Panc1 (cell line): Measurements from ENCODE around the gene AGTPBP1.

ENCODE experiments used
- POLR2AphosphoS5 ChIP-seq: IDR thresholded peaks from 2 replicates; pipeline ENCODE4 v1.6.1; 2012; ENCODE audit warnings: mild to moderate bottlenecking, low read depth, low read length, moderate library complexity
- TF ChIP-seq, protein P1 (sequence below): fragments of 450-650 bp; IDR thresholded peaks from 2 replicates; pipeline ENCODE4 v1.5.1; 2017; ENCODE audit warnings: mild to moderate bottlenecking
- TF ChIP-seq, protein P2 (sequence below), 2 experiments: IDR thresholded peaks; 2 replicates each; pipeline ENCODE4 v1.6.1; 2011 to 2012; ENCODE audit warnings: low read depth in 2 of 2, control low read depth in 1 of 2, low read length in 1 of 2, mild to moderate bottlenecking in 1 of 2, moderate library complexity in 1 of 2; ENCODE audit not compliant: insufficient read depth in 1 of 2

DNA sequence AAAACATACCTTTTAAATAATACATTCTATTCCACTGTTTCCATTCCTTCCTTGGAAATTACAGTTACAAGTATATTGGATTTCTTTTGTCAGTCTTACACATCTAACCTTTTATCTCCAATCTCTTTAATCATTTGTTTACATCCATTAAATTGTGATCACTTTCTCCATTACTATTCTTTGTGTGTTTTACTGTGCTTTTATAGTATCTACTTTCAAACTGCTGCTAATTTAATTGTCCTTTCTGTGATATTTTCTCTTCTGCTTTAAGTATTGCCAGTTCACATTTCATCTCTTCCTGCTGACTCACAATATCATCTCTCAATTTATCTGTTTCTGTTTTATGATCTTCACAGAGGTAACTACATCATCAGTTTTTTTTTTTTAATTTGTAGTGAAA is 39.6 kb downstream of the AGTPBP1 start:
- TF ChIP-seq POLR2AphosphoS5: no peak
- TF ChIP-seq, protein P1, sequence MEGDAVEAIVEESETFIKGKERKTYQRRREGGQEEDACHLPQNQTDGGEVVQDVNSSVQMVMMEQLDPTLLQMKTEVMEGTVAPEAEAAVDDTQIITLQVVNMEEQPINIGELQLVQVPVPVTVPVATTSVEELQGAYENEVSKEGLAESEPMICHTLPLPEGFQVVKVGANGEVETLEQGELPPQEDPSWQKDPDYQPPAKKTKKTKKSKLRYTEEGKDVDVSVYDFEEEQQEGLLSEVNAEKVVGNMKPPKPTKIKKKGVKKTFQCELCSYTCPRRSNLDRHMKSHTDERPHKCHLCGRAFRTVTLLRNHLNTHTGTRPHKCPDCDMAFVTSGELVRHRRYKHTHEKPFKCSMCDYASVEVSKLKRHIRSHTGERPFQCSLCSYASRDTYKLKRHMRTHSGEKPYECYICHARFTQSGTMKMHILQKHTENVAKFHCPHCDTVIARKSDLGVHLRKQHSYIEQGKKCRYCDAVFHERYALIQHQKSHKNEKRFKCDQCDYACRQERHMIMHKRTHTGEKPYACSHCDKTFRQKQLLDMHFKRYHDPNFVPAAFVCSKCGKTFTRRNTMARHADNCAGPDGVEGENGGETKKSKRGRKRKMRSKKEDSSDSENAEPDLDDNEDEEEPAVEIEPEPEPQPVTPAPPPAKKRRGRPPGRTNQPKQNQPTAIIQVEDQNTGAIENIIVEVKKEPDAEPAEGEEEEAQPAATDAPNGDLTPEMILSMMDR: no peak
- TF ChIP-seq, protein P2, sequence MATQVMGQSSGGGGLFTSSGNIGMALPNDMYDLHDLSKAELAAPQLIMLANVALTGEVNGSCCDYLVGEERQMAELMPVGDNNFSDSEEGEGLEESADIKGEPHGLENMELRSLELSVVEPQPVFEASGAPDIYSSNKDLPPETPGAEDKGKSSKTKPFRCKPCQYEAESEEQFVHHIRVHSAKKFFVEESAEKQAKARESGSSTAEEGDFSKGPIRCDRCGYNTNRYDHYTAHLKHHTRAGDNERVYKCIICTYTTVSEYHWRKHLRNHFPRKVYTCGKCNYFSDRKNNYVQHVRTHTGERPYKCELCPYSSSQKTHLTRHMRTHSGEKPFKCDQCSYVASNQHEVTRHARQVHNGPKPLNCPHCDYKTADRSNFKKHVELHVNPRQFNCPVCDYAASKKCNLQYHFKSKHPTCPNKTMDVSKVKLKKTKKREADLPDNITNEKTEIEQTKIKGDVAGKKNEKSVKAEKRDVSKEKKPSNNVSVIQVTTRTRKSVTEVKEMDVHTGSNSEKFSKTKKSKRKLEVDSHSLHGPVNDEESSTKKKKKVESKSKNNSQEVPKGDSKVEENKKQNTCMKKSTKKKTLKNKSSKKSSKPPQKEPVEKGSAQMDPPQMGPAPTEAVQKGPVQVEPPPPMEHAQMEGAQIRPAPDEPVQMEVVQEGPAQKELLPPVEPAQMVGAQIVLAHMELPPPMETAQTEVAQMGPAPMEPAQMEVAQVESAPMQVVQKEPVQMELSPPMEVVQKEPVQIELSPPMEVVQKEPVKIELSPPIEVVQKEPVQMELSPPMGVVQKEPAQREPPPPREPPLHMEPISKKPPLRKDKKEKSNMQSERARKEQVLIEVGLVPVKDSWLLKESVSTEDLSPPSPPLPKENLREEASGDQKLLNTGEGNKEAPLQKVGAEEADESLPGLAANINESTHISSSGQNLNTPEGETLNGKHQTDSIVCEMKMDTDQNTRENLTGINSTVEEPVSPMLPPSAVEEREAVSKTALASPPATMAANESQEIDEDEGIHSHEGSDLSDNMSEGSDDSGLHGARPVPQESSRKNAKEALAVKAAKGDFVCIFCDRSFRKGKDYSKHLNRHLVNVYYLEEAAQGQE (IDR thresholded peaks at IDR 0.05; ENCODE audit: insufficient read depth in 1 of 2, low read depth in 2 of 2, low read length in 1 of 2): no peak
